GM21528 (cell line): ENCODE results near the gene AGPS.

Source experiments
- ATAC-seq: cut with Tn5 transposase; IDR thresholded peaks from one replicate; pipeline ENCODE4 v1.9.1; 2021; ENCODE audit warnings: mild to moderate bottlenecking, moderate library complexity; ENCODE audit not compliant: unreplicated experiment, low FRiP score

Gene AGPS

DNA sequence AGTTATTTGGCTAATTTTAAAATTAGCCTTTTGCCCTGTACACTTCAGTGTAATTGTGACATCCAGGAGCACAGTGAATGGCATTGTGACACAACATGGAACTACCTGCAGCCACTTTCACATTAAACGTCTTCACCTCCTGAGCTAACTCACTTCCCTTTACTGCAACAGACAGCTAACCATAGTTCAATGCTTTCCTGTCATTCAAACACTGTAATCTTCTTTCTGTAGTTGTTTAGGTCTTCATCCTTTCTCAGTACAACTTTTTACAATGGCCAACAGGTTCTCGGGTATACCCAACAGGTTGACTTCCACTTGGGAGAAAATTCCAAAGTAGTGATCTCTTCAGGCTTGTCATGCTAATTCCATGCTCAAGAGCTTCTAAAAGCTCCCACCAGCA, 8.6 kb upstream of the AGPS start:
- ATAC-seq = no peak

DNA sequence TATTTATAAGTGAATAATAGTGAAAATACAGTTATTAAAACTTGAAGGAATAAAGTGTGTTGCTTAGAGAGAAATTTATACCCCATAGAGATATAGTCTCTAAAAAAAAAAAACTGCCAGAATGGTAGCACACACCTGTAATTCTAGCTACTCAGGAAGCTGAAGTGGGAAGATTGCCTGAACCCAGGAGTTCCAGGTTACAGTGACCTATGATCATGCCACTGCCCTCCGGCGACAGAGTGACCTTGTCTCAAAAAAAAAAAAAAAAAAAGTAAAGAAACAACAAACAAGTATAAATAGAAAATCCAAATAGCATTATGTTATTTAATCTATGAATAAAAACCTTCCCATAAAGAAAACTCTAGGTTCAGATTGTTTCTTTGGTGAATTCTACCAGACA, 7.4 kb upstream of the AGPS start:
- no peak for ATAC-seq

DNA sequence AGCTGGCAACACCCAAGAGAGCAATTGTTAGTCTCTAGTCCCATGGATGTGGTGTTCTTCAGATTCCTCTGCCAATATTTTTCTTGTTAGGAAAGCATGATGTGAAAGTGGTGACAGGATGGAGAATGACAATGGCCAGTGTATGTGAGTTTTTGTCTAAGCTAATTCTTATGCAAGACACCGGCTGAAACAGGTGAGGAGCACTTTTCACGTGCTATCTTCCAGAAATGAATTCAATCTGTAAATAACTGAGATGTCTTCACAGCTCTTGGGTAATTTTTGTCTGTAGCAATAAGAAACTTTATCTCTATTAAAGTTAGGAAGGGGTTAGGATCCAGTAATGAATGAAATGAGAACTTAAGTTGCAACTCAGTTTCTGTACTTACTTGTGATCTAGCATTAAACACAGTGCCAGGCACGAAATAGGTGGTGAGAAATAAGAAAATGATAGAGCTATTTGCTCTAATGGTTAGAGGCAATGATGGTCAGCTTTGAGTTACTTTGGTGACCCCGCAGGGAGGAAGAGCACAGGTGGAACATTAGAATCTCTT, 676 bp upstream of the AGPS start:
- no peak for ATAC-seq

DNA sequence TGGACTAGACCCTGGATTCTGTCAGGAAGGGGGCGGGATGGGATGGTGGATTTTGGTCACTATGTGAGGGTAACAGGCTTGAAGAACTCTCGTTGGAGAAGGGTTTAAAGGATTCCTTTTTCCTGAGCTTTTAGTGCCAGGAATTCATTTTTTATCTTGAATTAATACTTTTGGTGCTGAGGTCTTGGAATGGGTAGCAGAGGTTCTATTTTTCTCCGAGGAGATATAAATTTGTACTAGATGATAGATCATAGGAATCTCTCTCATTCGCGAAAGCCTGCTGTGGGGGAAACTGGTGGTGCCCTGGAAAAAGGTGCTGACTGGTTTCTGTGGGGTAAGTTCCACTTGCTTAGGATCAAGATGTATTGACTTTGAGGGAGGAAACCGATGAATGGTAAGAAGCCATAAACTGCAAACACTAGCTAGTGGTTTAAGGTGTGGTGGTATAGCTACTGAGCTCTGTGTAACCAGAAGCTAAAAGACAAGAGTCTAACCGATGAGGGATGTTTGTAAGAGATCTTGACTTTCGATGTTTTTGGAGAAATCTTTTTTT, 706 bp downstream of the AGPS start:
- no peak for ATAC-seq

DNA sequence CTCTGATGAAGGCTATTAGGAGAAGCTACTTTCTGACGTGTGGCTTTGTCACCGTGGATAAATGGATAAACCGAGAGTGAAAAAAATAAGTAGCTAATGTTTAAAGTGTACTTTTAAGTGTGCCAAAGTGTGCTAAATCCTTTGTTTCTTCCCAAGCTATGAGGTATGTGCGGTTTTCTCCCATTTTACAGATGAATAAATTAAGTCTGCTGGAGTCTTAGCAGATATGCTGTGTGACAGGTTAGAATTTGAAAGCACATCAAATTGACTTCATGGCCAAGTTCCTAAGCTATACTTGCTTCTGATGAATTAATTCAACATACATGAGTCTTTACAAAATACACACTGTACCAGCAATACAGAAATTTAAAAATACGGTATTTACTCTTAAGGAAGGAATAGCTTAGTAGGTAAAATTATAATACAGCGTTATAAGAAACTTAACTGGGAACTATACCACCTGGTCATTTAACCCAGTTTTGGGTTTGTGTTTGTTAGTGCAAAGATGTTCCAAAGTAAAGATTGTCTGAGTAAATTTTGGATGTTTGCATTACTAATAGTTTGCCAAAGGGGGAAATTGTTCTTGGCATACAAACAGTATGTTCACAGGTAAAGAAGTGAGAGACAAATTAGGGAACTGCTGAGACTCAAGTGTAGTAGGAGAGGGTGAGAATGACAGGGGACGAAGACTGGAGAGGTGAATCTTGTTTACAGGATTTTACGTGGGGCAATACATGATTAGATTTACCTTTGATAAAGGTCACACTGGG, 1.4 kb downstream of the AGPS start:
- ATAC-seq = no peak

DNA sequence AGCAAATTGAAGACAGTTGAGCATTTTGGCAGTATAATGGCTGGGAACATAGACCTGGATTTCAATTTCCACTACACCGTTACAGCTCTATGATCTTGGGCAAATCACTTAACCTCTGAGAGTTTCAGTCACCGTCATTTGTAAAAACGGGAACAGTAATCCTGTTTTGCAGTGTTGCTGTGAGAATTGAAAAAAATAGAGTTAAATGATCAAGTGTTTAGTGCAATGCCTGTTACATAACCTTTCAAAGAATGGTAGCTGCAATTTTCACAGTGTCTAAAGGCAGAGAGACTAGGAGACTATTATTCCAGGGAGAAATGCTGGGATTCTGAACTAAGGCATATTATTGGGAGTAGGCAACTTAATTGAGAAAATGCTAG, 2.0 kb downstream of the AGPS start:
- no peak for ATAC-seq

DNA sequence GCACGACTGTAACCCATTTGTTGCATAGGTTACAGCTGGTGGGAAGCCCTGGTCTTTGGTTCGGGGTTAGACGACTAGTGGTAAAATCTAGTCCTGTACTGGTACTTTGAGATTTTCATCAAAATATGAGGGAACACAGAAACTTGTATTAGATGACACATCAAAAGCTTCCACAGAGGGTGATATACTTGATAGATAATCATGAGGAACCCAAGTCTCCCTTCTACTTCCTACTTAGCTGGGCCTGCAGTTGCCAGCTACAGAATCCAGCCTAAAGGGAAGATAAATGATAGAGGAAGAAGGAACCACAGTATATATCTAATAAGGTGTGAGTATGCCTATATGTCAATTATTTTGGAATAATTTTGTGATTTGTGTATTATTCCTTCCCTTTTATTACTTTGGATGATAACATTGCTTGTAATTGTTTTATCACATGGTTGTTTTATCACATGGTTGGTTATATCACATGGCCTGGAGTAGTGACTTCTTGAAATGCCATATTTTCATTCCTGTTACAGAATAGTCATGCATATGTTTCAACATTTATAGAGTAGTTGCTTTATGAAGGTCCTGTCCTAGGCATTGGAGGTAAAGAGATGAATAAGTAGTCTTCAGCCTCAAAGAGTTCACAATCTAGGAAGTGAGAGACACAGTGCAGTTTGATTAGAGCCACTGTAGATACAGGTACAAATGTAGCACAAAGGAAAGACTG, 2.9 kb downstream of the AGPS start:
- no peak for ATAC-seq

DNA sequence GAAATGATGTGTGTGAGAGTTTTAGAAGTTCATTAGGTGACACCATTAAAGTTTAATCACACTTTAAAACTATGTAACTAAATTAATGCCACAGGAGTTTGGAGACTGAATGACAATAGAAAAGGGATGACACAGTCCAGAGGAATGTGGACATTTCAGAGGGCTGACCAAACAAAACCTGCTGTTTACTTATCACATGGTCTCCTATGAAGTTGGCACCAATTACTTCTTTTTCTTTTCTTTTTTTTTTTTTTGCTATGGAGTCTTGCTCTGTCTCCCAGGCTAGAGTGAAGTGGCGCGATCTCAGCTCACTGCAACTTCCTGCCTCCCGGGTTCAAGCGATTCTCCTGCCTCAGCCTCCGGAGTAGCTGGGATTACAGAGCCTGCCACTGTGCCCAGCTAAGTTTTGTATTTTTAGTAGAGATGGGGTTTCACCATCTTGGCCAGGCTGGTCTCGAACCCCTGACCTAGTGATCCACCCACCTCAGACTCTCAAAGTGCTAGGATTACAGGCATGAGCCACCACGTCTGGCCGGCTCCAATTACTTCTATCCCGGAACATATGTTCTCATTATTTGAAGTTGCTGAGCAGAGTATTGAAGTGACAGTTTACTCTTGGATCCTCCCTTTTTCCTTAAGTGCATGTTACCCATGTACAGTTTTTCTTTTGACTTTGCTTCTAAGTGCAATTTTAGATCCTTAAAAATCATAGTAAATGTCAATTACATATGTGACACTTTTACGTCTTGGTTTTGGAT, 4.3 kb downstream of the AGPS start:
- no peak for ATAC-seq

DNA sequence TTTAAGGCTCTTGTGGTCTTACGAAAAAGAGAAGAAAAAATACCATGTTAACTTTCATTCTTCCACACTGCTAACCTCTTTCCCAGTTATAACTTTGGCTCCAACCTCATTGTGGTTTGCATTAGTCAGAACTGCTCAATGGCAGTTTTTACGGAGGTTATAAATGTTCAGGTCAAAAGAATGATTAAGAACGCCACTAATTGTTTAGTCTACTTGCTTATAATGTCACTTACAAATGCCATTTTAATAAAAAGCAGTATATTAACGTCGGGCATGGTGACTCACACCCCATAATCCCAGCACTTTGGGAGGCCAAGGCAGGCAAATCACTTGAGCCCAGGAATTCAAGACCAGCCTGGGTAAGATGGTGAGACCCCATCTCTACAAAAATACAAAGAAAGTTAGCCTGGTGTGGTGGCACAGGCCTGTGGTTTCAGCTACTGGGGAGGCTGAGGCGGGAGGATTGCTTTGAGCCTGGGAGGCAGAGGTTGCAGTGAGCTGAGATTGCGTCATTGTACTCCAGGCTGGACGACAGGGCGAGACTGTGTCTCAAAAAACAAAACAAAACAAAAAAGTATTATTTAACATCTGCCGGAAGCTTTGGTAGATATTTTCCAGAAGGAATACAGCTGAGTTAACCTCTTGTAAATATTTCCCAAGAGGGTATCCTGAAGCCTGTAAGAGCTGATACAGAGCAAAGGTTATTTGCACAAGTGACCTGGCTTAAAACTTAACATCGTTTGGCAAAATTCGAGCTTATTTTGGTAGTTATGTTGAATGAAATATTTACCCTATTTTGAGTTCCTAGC, 5.1 kb downstream of the AGPS start:
- no peak for ATAC-seq

DNA sequence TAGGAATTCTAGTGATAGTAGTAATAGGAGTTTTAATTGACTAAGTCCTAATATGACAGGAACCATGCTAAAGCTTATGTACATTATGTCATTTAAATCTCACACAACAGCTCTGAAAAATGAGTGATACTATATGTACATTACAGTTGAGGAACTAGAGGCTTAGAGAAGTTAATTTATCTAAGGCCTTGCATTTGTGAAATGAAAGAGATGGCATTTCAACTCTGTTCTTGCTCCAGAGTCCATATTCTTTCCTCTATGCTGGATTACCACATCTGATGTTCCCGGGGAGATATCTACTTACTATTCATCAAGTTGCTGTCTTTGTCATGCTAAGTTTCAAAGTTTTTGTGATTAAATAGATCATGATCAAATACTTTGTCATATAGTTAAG, 5.7 kb downstream of the AGPS start:
- ATAC-seq = no peak

DNA sequence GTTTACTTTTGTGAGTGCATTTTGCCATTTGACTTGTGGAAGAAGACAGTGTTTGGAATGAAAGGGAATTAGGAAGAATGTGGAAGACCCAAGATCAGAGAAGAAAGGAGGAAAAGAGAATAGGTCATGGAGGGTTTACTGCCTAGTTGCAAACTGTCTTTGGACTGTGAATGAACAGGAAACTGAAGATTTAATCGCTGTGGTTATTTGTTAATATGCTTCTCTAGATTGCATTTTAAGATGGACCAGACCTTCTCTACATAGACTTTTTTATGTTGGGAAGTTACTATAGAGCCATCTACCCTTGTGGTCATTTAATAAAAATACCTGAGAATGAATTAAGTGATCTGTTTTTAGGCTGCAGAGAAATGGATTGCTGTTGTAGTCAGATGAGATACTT, 6.2 kb downstream of the AGPS start:
- no peak for ATAC-seq

DNA sequence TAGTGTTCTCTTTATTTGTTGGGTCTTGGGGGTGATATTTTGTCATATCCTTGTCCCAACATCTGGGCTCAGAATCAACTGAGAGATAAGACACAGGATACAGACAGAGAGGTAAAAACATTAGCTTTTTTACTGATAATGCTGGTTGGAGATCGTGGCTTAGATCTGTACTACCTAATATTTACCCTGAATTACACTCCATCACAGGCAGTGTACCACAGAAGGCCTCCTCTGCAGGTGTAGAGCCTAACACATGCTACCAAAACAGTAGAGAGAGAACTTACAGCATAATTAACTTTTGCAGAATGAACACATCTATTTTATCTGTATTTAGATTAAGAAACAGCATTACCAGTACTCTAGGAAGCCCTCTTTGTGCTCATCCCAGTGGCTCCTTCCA, 6.8 kb downstream of the AGPS start:
- ATAC-seq = no peak

DNA sequence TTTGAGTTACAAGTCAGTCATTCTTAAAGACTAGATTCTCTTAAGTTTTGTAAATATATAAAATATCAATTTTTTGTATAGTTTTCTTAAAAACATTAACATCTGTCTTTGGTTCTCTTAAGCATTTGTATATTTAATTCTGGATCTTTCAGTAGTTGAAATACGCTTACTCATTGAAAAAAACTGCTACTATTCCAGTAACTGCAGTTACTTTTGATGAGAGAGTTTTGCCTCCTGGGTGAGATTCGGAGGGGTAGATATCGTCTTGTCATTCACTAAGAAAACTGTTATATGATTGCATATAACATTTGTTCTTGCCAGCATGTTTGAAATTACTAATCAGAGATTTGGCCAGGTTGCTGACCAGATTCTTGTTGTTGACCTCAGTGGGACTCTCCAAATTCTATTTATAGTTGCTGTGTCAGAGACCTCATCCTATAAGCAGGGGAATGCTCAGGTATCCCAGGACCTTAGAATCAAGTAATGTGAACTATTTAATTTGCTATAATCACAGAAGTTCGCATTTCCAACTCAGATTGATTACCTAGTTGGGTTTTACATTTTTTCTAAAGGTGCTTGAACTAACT, 7.9 kb downstream of the AGPS start:
- ATAC-seq = no peak

DNA sequence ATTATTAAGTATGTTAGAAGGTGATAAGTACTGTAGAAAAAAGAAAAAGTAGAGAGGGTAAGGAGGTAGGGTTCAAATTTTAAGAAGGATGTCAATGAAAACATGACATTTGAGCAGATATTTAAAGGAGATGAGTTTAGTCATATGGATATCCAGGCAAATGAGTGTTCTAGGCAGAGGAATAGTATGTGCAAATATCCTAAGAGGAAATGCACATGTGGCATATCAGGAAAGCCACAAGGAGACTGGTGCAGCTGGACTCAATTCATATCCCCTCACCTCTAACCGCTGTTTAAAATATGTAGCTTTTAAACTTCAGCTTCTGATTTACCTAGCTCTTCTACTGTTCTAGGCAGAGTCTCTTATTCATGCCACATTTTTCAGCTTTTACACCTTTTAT, 9.5 kb downstream of the AGPS start:
- no peak for ATAC-seq

DNA sequence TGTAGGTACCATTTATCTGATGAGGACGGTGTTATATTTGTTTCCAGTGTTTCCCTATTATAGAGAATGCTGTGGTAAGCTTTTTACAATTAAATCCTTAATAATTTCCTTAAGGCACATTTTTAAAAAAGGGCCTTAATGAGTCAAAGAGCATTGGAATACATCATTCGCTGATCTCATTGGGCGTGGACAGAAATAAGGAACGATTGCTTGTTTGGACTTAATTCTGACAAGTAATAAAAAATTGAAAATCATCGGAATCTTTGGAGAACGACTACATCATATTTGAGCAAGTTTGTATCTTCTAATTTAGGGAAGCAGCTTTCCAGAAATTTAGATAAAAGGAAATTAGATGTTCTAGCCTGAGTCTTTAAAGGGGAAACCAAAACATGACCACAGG, 11.3 kb downstream of the AGPS start:
- ATAC-seq = no peak

DNA sequence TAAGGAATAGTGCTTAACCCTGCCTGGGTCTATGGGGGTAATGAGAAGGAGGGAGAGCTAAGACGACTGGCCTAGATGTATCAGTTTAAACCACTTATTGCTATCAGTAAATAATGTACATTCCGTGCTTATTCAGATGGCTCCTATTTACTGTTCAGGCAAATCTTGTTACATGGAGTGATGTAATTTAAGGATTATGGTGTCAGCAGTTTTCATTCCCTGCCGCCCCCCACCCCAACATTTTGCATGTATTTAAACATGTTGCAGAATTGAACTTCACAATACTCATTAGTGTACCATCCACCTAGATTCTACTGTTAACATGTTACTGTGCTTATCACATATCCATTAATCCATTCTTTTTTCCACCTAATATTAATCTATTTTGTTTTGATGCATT, 11.7 kb downstream of the AGPS start:
- ATAC-seq = no peak

DNA sequence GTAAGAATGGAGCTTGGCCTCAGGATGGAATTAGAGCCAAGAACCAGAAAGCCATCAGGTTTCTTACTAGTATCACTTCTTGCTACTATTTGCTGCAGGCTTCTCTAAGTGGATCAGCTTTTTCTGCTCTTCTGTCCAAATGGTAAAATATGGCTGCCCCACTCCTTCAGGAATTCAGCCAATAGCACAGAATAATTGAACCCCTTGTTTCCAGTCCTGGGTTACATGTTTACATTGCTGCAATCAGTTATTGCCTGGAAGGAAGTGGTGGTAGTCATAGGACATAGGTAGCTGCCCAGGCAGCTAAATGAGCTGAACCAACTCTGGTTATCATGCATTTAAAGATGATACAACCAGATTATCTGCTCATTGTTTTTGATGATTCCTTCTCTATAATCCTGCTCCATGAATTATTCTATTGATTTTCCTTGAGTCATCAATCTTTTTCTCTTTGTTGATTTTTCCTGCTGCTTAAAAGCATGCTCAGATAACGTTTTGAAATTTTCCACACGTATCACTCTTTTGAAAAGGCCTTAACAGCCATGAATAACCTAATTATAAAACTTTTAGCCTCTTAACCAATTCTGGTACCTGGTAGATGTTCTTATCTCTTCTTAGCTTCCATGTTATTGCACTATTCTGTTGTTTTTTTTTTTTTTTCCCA, 12.6 kb downstream of the AGPS start:
- ATAC-seq = no peak

DNA sequence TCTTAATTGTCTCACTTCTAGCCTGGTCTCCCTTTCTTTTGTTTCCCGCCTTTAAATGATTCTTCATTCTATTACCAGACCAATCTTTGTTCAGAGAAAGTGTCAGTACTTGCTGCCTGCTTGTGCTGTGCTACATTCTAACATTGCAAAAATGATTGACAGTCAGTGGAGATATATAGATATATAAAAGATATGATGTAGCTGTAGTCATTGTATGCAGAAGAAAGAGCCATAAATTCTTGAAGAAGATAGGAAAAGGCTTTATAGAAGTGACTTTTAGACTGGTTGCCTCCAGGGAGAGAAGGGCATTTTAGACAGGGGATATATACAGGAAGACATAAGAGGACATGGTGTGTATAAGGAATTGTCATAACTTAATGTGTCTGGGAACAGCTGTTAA, 13.6 kb downstream of the AGPS start:
- no peak for ATAC-seq

DNA sequence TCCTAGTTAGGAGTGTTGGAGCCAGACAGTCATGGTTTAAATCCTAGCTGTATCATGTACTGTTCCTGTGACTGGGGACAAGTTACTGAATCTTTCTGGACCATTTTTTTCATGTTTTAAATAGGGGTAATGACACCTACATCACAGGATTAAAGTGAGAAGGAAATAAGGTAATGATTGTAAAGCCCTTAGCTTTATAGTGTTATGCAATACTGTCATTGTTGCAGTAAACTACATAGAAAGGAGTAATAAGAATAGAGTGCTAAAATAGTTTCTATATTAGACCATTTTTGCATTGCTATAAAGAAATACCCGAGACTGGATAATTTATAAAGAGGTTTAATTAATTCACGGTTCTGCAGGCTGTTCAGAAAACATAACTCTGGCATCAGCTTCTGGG, 14.5 kb downstream of the AGPS start:
- no peak for ATAC-seq
